ENCODE results near the gene MMD. TPM values are rescaled to one million over a fixed set of nuclear protein-coding genes. Genes with fewer than 3 reads are reported as not detected.
A peak's percentile ranks its signal among the peaks of the same experiment; 100 is the strongest.

Gene MMD
- total and polyA plus RNA-seq, 2 of the 13 experiments (the other 11 are each of a cell fraction or from before 2014, with no cell fraction given), result 121 to 225 TPM

GRCh38 chr17:55446581-55447205 lies 25.1 kb upstream of the MMD start (continued):
- TF ChIP-seq ZBTB7A (CRISPR knock-in tag; IDR thresholded peaks at IDR 0.05) (no peak), SMARCE1 (IDR thresholded peaks at IDR 0.05; ENCODE audit: borderline replicate concordance) (no peak), RELA (CRISPR knock-in tag; IDR thresholded peaks at IDR 0.05) (no peak), NFYB (CRISPR knock-in tag; IDR thresholded peaks at IDR 0.05) (no peak; the same call in 1 of the 2 replicates), TCF12 (IDR thresholded peaks at IDR 0.05) (no peak), TCF12 (CRISPR knock-in tag; IDR thresholded peaks at IDR 0.05) (no peak), ZGPAT (CRISPR knock-in tag; IDR thresholded peaks at IDR 0.05) (peak; percentile 89), THAP8 (CRISPR knock-in tag; IDR thresholded peaks at IDR 0.05; ENCODE audit: borderline replicate concordance) (no peak), ZNF317 (CRISPR knock-in tag; IDR thresholded peaks at IDR 0.05) (no peak), SIN3B (IDR thresholded peaks at IDR 0.05; ENCODE audit: low read length) (no peak), ZNF574 (CRISPR knock-in tag; IDR thresholded peaks at IDR 0.05) (peak; percentile 43; the same call in 1 of the 2 replicates), ZHX1 (CRISPR knock-in tag; IDR thresholded peaks at IDR 0.05; ENCODE audit: low read depth) (no peak), ZSCAN20 (CRISPR knock-in tag; IDR thresholded peaks at IDR 0.05; ENCODE audit: borderline replicate concordance) (peak; percentile 53; the same call in 1 of the 2 replicates), ZNF326 (CRISPR knock-in tag; IDR thresholded peaks at IDR 0.05; ENCODE audit: borderline replicate concordance) (no peak), RAD51 (IDR thresholded peaks at IDR 0.05; ENCODE audit: borderline replicate concordance) (no peak), ASH2L (IDR thresholded peaks at IDR 0.05; ENCODE audit: insufficient read length, low read depth, low read length) (peak; percentile 19), PBX3 (CRISPR knock-in tag; IDR thresholded peaks at IDR 0.05; ENCODE audit: borderline replicate concordance) (no peak)
- TF ChIP-seq, protein P1, sequence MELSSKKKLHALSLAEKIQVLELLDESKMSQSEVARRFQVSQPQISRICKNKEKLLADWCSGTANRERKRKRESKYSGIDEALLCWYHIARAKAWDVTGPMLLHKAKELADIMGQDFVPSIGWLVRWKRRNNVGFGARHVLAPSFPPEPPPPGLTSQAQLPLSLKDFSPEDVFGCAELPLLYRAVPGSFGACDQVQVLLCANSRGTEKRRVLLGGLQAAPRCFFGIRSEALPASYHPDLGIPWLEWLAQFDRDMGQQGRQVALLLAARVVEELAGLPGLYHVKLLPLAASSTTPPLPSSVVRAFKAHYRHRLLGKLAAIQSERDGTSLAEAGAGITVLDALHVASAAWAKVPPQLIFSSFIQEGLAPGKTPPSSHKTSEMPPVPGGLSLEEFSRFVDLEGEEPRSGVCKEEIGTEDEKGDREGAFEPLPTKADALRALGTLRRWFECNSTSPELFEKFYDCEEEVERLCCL (CRISPR knock-in tag; IDR thresholded peaks at IDR 0.05; ENCODE audit: borderline replicate concordance), result no peak
- TF ChIP-seq, protein P2, sequence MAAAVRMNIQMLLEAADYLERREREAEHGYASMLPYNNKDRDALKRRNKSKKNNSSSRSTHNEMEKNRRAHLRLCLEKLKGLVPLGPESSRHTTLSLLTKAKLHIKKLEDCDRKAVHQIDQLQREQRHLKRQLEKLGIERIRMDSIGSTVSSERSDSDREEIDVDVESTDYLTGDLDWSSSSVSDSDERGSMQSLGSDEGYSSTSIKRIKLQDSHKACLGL (CRISPR knock-in tag; IDR thresholded peaks at IDR 0.05), result no peak
